ENCODE measurements around the gene INPP5D. TPM values are rescaled to one million over a fixed set of nuclear protein-coding genes. Genes with fewer than 3 reads are reported as not detected.

INPP5D gene
- polyA plus RNA-seq, 1 of the 3 experiments (the other 2 are of a cell fraction): 1.3 TPM

DNA sequence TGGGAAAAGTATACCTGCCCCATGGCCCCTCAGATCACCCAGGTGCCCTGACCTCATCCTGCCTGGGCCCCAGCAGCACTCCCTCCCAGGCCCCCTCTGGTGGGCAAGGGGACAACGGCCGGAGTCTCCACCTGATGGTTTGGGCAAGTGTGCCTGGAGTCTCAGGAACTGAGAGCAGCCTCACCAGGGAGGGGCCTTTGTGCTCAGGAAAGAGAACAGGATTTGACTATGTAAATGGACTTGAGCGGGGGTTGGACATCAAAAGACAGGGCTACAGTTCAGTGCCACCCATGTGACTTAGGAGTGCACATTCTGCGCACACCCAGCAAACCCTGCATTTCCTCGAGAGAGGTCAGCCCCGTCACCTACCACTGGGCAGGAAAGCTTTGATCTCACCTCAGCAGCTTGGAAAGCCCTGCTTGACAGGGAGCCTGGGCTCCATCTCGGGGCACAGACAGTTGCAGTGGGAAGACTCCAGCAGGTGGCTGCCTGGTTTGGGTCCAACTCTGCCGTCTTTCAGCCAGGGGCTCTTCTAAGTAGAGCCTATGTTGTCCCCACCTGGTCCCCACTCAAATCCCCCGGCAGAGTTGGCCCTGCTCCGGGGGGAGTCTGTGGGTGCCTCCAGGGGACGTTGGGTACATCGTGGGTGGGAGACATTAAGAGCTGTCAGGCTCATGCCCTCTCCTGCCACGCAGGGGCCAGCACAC is 3.3 kb downstream of the INPP5D start:
- CTCF ChIA-PET: interaction anchor here (1.3 to 3.7 kb wide), 2 partner anchors 10 to 16 kb away, joined by 4 to 23 read pairs; no protein-coding TSS in a partner anchor

DNA sequence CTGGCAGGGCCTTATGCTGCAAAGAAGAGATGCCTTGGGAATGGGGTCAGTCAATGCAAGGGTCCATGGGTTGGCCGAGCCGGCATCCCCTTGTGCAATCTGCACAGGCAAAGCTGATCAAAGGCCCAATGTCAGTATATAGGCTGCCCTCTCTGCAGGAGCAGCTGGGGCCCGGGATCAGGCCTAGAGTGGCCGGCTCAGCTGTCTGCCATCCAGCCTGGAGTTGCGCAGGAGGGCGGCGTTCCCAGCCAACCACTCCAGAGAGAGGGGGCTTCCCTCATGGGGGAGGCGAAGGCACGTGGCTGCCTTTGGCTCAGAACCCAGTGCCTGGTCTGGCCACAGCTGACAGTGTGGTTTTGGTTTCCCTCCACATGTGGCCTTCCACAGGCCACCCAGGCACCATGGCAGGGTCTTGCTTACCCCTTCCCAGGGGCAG is 3.9 kb downstream of the INPP5D start:
- Histone ChIP-seq H3K4me3 (ENCODE audit: low read depth in 2 of 2, low read length in 1 of 2) (no peak overlapping the region), H3K9ac (no peak overlapping the region), H3K27ac (ENCODE audit: low read depth in 2 of 2, low read length in 1 of 2) (no peak overlapping the region), H4K20me1 (ENCODE audit: insufficient read depth) (no peaks in the 10 kb centered on the region), H2AFZ (ENCODE audit: low read depth) (no peak overlapping the region), H3K9me3 (no peaks in the 10 kb centered on the region), H3K4me1 (ENCODE audit: control insufficient read depth in 1 of 2, insufficient read depth in 2 of 2, low read depth in 1 of 2, low read length in 1 of 2) (peaks cover 0 to 16% of the 10 kb centered on the region in 2 experiments; a peak in 1 of 4 replicates), H3K27me3 (ENCODE audit: insufficient read depth) (no peaks in the 10 kb centered on the region), H3F3A (replicated peaks; ENCODE audit: insufficient read depth) (no peaks in the 10 kb centered on the region), H3K9me2 (no peaks in the 10 kb centered on the region), H3K36me3 (replicated peaks in 1 of 2; ENCODE audit: control insufficient read depth in 1 of 2, insufficient read depth in 2 of 2, low read length in 1 of 2) (no peaks in the 10 kb centered on the region), H3K79me2 (ENCODE audit: insufficient read depth) (no peaks in the 10 kb centered on the region), H3K4me2 (no peak overlapping the region)
- no CpG with 5 or more reads among the region's 9 CpGs for WGBS (ENCODE audit: low lambda C conversion rate)
- ChIA-PET POLR2A (no interaction called here), CTCF (interaction anchor here (1.3 to 3.7 kb wide), 2 partner anchors 10 to 16 kb away, joined by 4 to 23 read pairs; no protein-coding TSS in a partner anchor)
- no peak for DNase-seq
- TF ChIP-seq POLR2AphosphoS5 (IDR thresholded peaks at IDR 0.05; ENCODE audit: low read depth, low read length) (no peak), RCOR1 (IDR thresholded peaks at IDR 0.05; ENCODE audit: low read length) (no peak), EZH2phosphoT487 (IDR thresholded peaks at IDR 0.05; ENCODE audit: borderline replicate concordance, low read depth) (no peak), NRF1 (IDR thresholded peaks at IDR 0.05; ENCODE audit: low read depth, low read length) (no peak), NFIC (IDR thresholded peaks at IDR 0.05; ENCODE audit: borderline replicate concordance) (no peak), GATA2 (CRISPR knock-in tag; IDR thresholded peaks at IDR 0.05) (no peak), MEF2A (IDR thresholded peaks at IDR 0.05; ENCODE audit: borderline replicate concordance, low read depth) (no peak), TCF12 (IDR thresholded peaks at IDR 0.05) (no peak), FOSL2 (IDR thresholded peaks at IDR 0.05; ENCODE audit: borderline replicate concordance, low read depth) (no peak), RAD21 (IDR thresholded peaks at IDR 0.05; ENCODE audit: low read length) (no peak), YY1 (IDR thresholded peaks at IDR 0.05; ENCODE audit: low read depth) (no peak), GABPA (IDR thresholded peaks at IDR 0.05; ENCODE audit: low read depth) (no peak)
- TF ChIP-seq, protein P1, sequence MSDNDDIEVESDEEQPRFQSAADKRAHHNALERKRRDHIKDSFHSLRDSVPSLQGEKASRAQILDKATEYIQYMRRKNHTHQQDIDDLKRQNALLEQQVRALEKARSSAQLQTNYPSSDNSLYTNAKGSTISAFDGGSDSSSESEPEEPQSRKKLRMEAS (IDR thresholded peaks at IDR 0.05; ENCODE audit: low read depth): no peak

More for the DNA sequence above, 3.3 kb downstream of the INPP5D start:
- no peaks in the 10 kb centered on the region for H3K27me3 ChIP-seq (ENCODE audit: insufficient read depth)
- H3K4me1 ChIP-seq (ENCODE audit: control insufficient read depth in 1 of 2, insufficient read depth in 2 of 2, low read depth in 1 of 2, low read length in 1 of 2): peaks cover 0 to 16% of the 10 kb centered on the region in 2 experiments; a peak in 1 of 4 replicates
- DNase-seq: no peak
- TF ChIP-seq FOXM1 (IDR thresholded peaks at IDR 0.05; ENCODE audit: low read depth): no peak
- TF ChIP-seq, protein P2, sequence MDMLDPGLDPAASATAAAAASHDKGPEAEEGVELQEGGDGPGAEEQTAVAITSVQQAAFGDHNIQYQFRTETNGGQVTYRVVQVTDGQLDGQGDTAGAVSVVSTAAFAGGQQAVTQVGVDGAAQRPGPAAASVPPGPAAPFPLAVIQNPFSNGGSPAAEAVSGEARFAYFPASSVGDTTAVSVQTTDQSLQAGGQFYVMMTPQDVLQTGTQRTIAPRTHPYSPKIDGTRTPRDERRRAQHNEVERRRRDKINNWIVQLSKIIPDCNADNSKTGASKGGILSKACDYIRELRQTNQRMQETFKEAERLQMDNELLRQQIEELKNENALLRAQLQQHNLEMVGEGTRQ (IDR thresholded peaks at IDR 0.05; ENCODE audit: borderline replicate concordance, low read depth, low read length): no peak
- TF ChIP-seq SMC3 (IDR thresholded peaks at IDR 0.05; ENCODE audit: low read depth, low read length): no peak
- no peak for TF ChIP-seq TCF12 (IDR thresholded peaks at IDR 0.05)
- TF ChIP-seq SIN3A (IDR thresholded peaks at IDR 0.05; ENCODE audit: borderline replicate concordance, low read depth, low read length): no peak
- no peak for TF ChIP-seq MXI1 (IDR thresholded peaks at IDR 0.05; ENCODE audit: low read depth, low read length)
- no peak for TF ChIP-seq TEAD4 (IDR thresholded peaks at IDR 0.05; ENCODE audit: borderline replicate concordance, insufficient read depth)
- TF ChIP-seq, protein P1 (IDR thresholded peaks at IDR 0.05; ENCODE audit: low read depth): no peak
- TF ChIP-seq, protein P3, sequence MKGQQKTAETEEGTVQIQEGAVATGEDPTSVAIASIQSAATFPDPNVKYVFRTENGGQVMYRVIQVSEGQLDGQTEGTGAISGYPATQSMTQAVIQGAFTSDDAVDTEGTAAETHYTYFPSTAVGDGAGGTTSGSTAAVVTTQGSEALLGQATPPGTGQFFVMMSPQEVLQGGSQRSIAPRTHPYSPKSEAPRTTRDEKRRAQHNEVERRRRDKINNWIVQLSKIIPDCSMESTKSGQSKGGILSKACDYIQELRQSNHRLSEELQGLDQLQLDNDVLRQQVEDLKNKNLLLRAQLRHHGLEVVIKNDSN (IDR thresholded peaks at IDR 0.05; ENCODE audit: borderline replicate concordance, low read depth): no peak
- no peak for TF ChIP-seq EP300 (IDR thresholded peaks at IDR 0.05; ENCODE audit: borderline replicate concordance in 1 of 2, low read depth in 1 of 2, low read length in 1 of 2)
- no peak for TF ChIP-seq RXRA (IDR thresholded peaks at IDR 0.05; ENCODE audit: borderline replicate concordance, low read depth)
- TF ChIP-seq, protein P4, sequence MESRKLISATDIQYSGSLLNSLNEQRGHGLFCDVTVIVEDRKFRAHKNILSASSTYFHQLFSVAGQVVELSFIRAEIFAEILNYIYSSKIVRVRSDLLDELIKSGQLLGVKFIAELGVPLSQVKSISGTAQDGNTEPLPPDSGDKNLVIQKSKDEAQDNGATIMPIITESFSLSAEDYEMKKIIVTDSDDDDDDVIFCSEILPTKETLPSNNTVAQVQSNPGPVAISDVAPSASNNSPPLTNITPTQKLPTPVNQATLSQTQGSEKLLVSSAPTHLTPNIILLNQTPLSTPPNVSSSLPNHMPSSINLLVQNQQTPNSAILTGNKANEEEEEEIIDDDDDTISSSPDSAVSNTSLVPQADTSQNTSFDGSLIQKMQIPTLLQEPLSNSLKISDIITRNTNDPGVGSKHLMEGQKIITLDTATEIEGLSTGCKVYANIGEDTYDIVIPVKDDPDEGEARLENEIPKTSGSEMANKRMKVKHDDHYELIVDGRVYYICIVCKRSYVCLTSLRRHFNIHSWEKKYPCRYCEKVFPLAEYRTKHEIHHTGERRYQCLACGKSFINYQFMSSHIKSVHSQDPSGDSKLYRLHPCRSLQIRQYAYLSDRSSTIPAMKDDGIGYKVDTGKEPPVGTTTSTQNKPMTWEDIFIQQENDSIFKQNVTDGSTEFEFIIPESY (IDR thresholded peaks at IDR 0.05; ENCODE audit: borderline replicate concordance, low read depth): no peak
- no peak for TF ChIP-seq FOSL2 (IDR thresholded peaks at IDR 0.05; ENCODE audit: borderline replicate concordance, low read depth)
- no peak for TF ChIP-seq GABPA (IDR thresholded peaks at IDR 0.05; ENCODE audit: low read depth)
- no peak for TF ChIP-seq NRF1 (IDR thresholded peaks at IDR 0.05; ENCODE audit: low read depth, low read length)
- no peak overlapping the region for H3K4me2 ChIP-seq
- H3K27ac ChIP-seq (ENCODE audit: low read depth in 2 of 2, low read length in 1 of 2): no peak overlapping the region
- no peak overlapping the region for H2AFZ ChIP-seq (ENCODE audit: low read depth)
- no peaks in the 10 kb centered on the region for H3K9me2 ChIP-seq
- no peaks in the 10 kb centered on the region for H3K9me3 ChIP-seq
- no peaks in the 10 kb centered on the region for H3F3A ChIP-seq (replicated peaks; ENCODE audit: insufficient read depth)
- WGBS (ENCODE audit: low lambda C conversion rate): 72% methylated on average over 10 of the region's 13 CpGs
- no peak overlapping the region for H3K4me3 ChIP-seq (ENCODE audit: low read depth in 2 of 2, low read length in 1 of 2)
- no peaks in the 10 kb centered on the region for H4K20me1 ChIP-seq (ENCODE audit: insufficient read depth)
- H3K79me2 ChIP-seq (ENCODE audit: insufficient read depth): no peaks in the 10 kb centered on the region
- no peak overlapping the region for H3K9ac ChIP-seq
- H3K36me3 ChIP-seq (replicated peaks in 1 of 2; ENCODE audit: control insufficient read depth in 1 of 2, insufficient read depth in 2 of 2, low read length in 1 of 2): no peaks in the 10 kb centered on the region
- POLR2A ChIA-PET: no interaction called here
